ENCODE results near the gene QARS1.

QARS1 gene

GRCh38 chr3:49104427-49105291, at the start of gene QARS1:
Gene QARS1 (minus strand): TSS chr3:49104757. CDS start chr3:49104733, 24 bp downstream.
- peak within 1 kb of the TSS; percentile 75 for H3K4me3 ChIP-seq (replicated peaks; ENCODE audit: low read depth, low read length)
- peak; percentile 90 for DNase-seq (ENCODE audit: low read depth)
- no peak for TF ChIP-seq CTCF (IDR thresholded peaks at IDR 0.05; ENCODE audit: low read length, missing control alignments)

- H3K4me3 ChIP-seq (replicated peaks; ENCODE audit: low read depth, low read length): no peak overlapping the region
- no peak for DNase-seq (ENCODE audit: low read depth)
- no peak for TF ChIP-seq CTCF (IDR thresholded peaks at IDR 0.05; ENCODE audit: low read length, missing control alignments)
Observed at GRCh38 chr3:49153349-49153912, 48.9 kb upstream of the QARS1 start.

GRCh38 chr3:49151610-49152009, 47.1 kb upstream of the QARS1 start:
- no peak overlapping the region for H3K4me3 ChIP-seq (replicated peaks; ENCODE audit: low read depth, low read length)
- no peak for TF ChIP-seq CTCF (IDR thresholded peaks at IDR 0.05; ENCODE audit: low read length, missing control alignments)
- no peak for DNase-seq (ENCODE audit: low read depth)

GRCh38 chr3:49148159-49148558, 43.6 kb upstream of the QARS1 start:
- DNase-seq (ENCODE audit: low read depth): no peak
- TF ChIP-seq CTCF (IDR thresholded peaks at IDR 0.05; ENCODE audit: low read length, missing control alignments): no peak
- no peak overlapping the region for H3K4me3 ChIP-seq (replicated peaks; ENCODE audit: low read depth, low read length)

GRCh38 chr3:49140080-49140479, 35.5 kb upstream of the QARS1 start:
- no peak for TF ChIP-seq CTCF (IDR thresholded peaks at IDR 0.05; ENCODE audit: low read length, missing control alignments)
- no peak overlapping the region for H3K4me3 ChIP-seq (replicated peaks; ENCODE audit: low read depth, low read length)
- DNase-seq (ENCODE audit: low read depth): no peak

- TF ChIP-seq CTCF (IDR thresholded peaks at IDR 0.05; ENCODE audit: low read length, missing control alignments): no peak
- no peak for DNase-seq (ENCODE audit: low read depth)
- no peak overlapping the region for H3K4me3 ChIP-seq (replicated peaks; ENCODE audit: low read depth, low read length)
Observed at GRCh38 chr3:49135499-49135898, 30.9 kb upstream of the QARS1 start.
